ENCODE measurements around the gene TMEM256. TPM values are rescaled to one million over a fixed set of nuclear protein-coding genes. Genes with fewer than 3 reads are reported as not detected.
"Not testable (repeated sequence)": the region's sequence is repeated elsewhere in the genome, so short reads cannot be mapped to it uniquely, and the experiment has no call there.

The TMEM256 gene
- total and polyA plus RNA-seq, 5 experiments from 2014 or later, result 45.4 to 96.5 (median 62.6) TPM

GRCh38 chr17:7374353-7374752 lies 29.5 kb downstream of the TMEM256 start:
- Mint-ChIP-seq H3K27me3 (peaks cover 5 to 23% (median 7%) of the 10 kb centered on the region in 5 donors), H3K9me3 (peaks cover 0 to 5% (median 0%) of the 10 kb centered on the region in 9 donors), H3K27ac (no peak overlapping the region), H3K4me3 (no peak overlapping the region), H3K36me3 (peaks cover 0 to 5% (median 4%) of the 10 kb centered on the region in 3 donors), H3K4me1 (no peaks in the 10 kb centered on the region)
- ATAC-seq (no peak), DNase-seq (no peak)
- POLR2A ChIA-PET, result interaction anchor here (1.0 kb wide), 1 partner anchor 10 kb away, joined by 4 read pairs; no protein-coding TSS in a partner anchor

GRCh38 chr17:7370853-7371252 lies 33.0 kb downstream of the TMEM256 start:
- no peaks in the 10 kb centered on the region for H3K9me3 Mint-ChIP-seq
- POLR2A ChIA-PET, result interaction anchor here (0.6 kb wide), 1 partner anchor 82 kb away, joined by 3 read pairs; no protein-coding TSS in a partner anchor
- H3K4me3 Mint-ChIP-seq, result no peak overlapping the region
- H3K36me3 Mint-ChIP-seq, result no peaks in the 10 kb centered on the region
- no peak for ATAC-seq
- DNase-seq, result no peak
- H3K27ac Mint-ChIP-seq, result peak overlapping the region in 1 of 10 donors; percentile 38
- H3K4me1 Mint-ChIP-seq, result no peaks in the 10 kb centered on the region
- H3K27me3 Mint-ChIP-seq, result peaks cover 0 to 3% (median 0%) of the 10 kb centered on the region in 5 donors

- Mint-ChIP-seq H3K27me3 (peaks cover 0 to 3% (median 0%) of the 10 kb centered on the region in 5 donors), H3K9me3 (no peaks in the 10 kb centered on the region), H3K36me3 (no peaks in the 10 kb centered on the region), H3K4me3 (no peak overlapping the region), H3K4me1 (no peaks in the 10 kb centered on the region), H3K27ac (peak overlapping the region in 1 of 10 donors; percentile 25)
- no peak for DNase-seq
- POLR2A ChIA-PET, result interaction anchor here (1.1 kb wide), 1 partner anchor 15 kb away, joined by 3 read pairs; no protein-coding TSS in a partner anchor
- ATAC-seq, result no peak
These were observed 34.1 kb downstream of the TMEM256 start for GRCh38 chr17:7369825-7370224.

DNA sequence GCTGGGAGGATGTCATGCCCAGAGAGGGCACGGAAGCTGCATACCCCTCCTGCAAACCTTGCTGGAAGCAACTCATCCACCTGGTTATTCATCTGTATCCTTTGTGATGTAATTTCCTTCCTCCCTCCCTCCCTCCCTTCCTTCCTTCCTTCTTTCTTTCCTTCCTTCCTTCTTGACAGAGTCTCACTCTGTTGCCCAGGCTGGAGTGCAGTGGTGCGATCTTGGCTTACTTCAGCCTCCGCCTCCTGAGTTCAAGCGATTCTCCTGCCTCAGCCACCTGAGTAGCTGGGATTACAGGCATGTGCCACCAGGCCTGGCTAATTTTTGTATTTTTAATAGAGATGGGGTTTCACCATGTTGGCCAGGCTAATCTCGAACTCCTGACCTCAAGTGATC lies 35.3 kb downstream of the TMEM256 start:
- H3K9me3 Mint-ChIP-seq, H3K4me1 Mint-ChIP-seq, ATAC-seq, DNase-seq, H3K36me3 Mint-ChIP-seq, H3K4me3 Mint-ChIP-seq, H3K27me3 Mint-ChIP-seq: not testable (repeated sequence)
- H3K27ac Mint-ChIP-seq, result peak overlapping the region in 1 of 10 donors; percentile 51
- POLR2A ChIA-PET, result interaction anchor here (1.1 kb wide), 1 partner anchor 16 kb away, joined by 3 read pairs; no protein-coding TSS in a partner anchor

- Mint-ChIP-seq H3K4me1 (no peaks in the 10 kb centered on the region), H3K27me3 (no peaks in the 10 kb centered on the region), H3K9me3 (no peaks in the 10 kb centered on the region), H3K27ac (no peak overlapping the region), H3K4me3 (no peak overlapping the region), H3K36me3 (no peaks in the 10 kb centered on the region)
- ATAC-seq, result no peak
- POLR2A ChIA-PET, result no interaction called here
- no peak for DNase-seq
These were observed 35.8 kb downstream of the TMEM256 start for GRCh38 chr17:7367918-7368598.

DNA sequence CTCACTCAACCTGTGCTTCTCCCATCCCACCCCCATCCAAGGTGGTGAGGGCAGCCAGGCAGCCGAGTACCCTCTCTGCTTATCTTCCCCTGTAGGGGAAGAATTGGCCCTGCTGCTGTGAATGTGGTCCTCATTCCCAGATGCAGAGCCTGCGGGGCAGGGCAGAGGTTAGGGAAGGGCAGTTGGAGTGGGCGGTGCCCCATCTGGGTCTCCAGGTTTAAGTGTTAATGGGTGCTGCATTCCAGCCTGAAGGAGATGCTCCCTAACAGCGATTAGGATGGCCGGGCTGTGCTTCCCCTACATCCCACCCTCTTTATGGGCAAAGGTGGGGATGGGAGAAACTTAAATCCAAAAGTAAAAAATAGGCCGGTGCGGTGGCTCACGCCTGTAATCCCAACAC lies 36.8 kb downstream of the TMEM256 start:
- DNase-seq, result no peak
- H3K4me3 Mint-ChIP-seq, result no peak overlapping the region
- no peaks in the 10 kb centered on the region for H3K4me1 Mint-ChIP-seq
- H3K27me3 Mint-ChIP-seq, result peaks cover 0 to under 1% (median 0%) of the 10 kb centered on the region in 5 donors
- POLR2A ChIA-PET, result no interaction called here
- no peaks in the 10 kb centered on the region for H3K9me3 Mint-ChIP-seq
- no peak for ATAC-seq
- no peaks in the 10 kb centered on the region for H3K36me3 Mint-ChIP-seq
- H3K27ac Mint-ChIP-seq, result no peak overlapping the region

DNA sequence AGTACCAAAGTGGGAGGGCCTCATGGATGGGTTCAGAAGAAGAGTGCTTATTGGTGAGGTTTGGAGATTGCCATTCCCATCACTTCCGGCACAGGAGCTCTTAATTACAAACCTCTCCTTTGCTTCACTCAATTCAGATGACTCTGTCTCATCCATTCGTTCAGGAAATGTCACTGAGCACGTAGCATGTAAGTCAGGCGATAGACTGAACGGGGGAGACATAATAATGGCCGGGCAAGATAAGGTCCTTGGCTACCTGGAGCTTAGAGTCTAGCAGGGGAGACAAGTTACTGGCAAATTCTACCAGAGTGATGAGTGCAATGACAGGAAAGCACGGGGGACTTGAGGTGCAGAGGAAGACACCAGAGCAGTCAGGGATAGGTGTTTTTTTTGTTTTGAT lies 37.9 kb downstream of the TMEM256 start:
- H3K4me1 Mint-ChIP-seq, H3K27ac Mint-ChIP-seq, H3K36me3 Mint-ChIP-seq, ATAC-seq, DNase-seq, H3K27me3 Mint-ChIP-seq, H3K4me3 Mint-ChIP-seq, POLR2A ChIA-PET, H3K9me3 Mint-ChIP-seq: not testable (repeated sequence)

- H3K27me3 Mint-ChIP-seq, result peaks cover 0 to 7% (median 0%) of the 10 kb centered on the region in 5 donors
- H3K4me3 Mint-ChIP-seq, result no peak overlapping the region
- no peak for DNase-seq
- no peaks in the 10 kb centered on the region for H3K36me3 Mint-ChIP-seq
- POLR2A ChIA-PET, result no interaction called here
- no peaks in the 10 kb centered on the region for H3K9me3 Mint-ChIP-seq
- H3K27ac Mint-ChIP-seq, result no peak overlapping the region
- ATAC-seq, result no peak
- H3K4me1 Mint-ChIP-seq, result no peaks in the 10 kb centered on the region
These were observed 40.6 kb downstream of the TMEM256 start for GRCh38 chr17:7363311-7363710.

DNA sequence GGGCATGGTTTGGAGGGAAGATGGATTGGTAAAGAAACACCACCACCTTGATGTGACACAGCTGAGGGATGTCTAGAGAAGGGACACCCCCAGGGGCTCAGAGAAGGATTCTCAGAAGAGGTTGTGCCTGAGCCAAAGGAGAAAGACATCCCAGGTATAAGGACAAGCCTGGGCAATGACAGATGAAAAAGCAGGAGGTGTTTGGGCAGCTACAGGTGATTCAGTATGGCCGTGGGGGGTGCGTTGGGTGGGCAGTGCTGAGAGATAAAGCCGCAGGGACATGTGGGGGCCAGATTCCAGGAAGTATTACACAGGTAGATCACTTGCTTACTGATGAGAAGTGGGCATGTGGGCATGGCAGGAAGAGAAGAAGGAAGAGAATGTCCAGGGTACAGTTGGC lies 42.0 kb downstream of the TMEM256 start:
- peak overlapping the region in 1 of 10 donors; percentile 73 for H3K27ac Mint-ChIP-seq

DNA sequence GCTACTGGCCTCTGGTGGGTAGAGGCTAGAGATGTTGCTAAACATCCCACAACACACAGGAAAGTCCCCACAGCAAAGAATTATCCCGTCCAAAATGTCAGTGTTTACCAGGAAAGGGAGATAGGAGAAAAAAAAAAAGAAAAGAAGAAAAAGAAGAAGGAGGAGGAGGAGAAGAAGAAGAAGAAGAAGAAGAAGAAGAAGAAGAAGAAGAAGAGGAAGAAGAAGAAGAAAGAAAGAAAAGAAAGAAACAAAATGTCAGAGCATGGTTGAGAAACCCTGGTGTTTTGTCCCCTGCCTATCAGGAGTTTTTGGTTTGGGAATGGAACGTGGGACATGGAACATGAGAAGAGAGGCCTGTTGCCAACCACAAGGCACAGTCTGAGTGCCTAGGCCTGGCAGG lies 46.5 kb downstream of the TMEM256 start:
- peaks cover 0 to 4% (median 0%) of the 10 kb centered on the region in 3 donors for H3K36me3 Mint-ChIP-seq
- H3K9me3 Mint-ChIP-seq, result no peaks in the 10 kb centered on the region
- peaks cover 13 to 35% (median 30%) of the 10 kb centered on the region in 4 donors for H3K4me1 Mint-ChIP-seq
- POLR2A ChIA-PET, result interaction anchor here (0.7 kb wide), 1 partner anchor 113 kb away, joined by 4 read pairs; no protein-coding TSS in a partner anchor
- ATAC-seq (no peak), DNase-seq (no peak)
- peak overlapping the region in 1 of 10 donors; percentile 50 for H3K27ac Mint-ChIP-seq
- no peak overlapping the region for H3K4me3 Mint-ChIP-seq
- H3K27me3 Mint-ChIP-seq, result peaks cover 0 to 7% (median 0%) of the 10 kb centered on the region in 5 donors

More for the DNA sequence above, 42.0 kb downstream of the TMEM256 start:
- no peak for ATAC-seq
- no peaks in the 10 kb centered on the region for H3K9me3 Mint-ChIP-seq
- H3K4me3 Mint-ChIP-seq, result no peak overlapping the region
- POLR2A ChIA-PET, result interaction anchor here (0.7 to 1.6 kb wide), 5 partner anchors 22 to 118 kb away, joined by 3 to 8 read pairs (median 4); partner anchors contain the start of genes CHRNB1 and ZBTB4
- DNase-seq, result no peak
- peaks cover 0 to 2% (median 0%) of the 10 kb centered on the region in 4 donors for H3K4me1 Mint-ChIP-seq
- H3K36me3 Mint-ChIP-seq, result no peaks in the 10 kb centered on the region
- peaks cover 0 to 7% (median 0%) of the 10 kb centered on the region in 5 donors for H3K27me3 Mint-ChIP-seq

DNA sequence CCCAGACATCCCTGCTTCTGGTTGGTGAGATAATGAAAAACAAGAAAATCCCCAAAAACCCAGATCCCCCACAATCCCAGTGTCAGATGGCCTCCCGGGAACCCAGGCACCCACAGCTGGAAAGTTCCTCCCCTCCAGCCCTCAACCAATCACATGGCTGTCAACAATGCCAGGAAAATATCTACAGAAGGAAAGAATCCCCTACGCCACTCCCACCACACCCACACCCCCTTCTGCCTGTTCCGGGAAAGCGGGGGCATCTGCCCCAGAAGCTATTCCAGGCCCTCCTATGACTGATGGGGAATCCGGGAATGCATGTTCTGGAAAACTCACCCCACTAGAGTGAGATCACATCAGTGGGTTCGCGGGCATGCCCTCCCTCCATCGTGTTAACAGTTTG lies 47.1 kb downstream of the TMEM256 start:
- no peaks in the 10 kb centered on the region for H3K9me3 Mint-ChIP-seq
- DNase-seq (no peak), ATAC-seq (no peak)
- H3K27ac Mint-ChIP-seq, result peak overlapping the region in 1 of 10 donors; percentile 64
- POLR2A ChIA-PET, result interaction anchor here (0.6 to 5.1 kb wide), 9 partner anchors 20 to 128 kb away, joined by 3 to 65 read pairs (median 7); partner anchors contain the start of genes ACAP1, FGF11, PLSCR3 and POLR2A
- peaks cover 0 to 4% (median 0%) of the 10 kb centered on the region in 5 donors for H3K27me3 Mint-ChIP-seq
- peaks cover 0 to 4% (median 0%) of the 10 kb centered on the region in 3 donors for H3K36me3 Mint-ChIP-seq
- peaks cover 13 to 37% (median 32%) of the 10 kb centered on the region in 4 donors for H3K4me1 Mint-ChIP-seq
- H3K4me3 Mint-ChIP-seq, result no peak overlapping the region

DNA sequence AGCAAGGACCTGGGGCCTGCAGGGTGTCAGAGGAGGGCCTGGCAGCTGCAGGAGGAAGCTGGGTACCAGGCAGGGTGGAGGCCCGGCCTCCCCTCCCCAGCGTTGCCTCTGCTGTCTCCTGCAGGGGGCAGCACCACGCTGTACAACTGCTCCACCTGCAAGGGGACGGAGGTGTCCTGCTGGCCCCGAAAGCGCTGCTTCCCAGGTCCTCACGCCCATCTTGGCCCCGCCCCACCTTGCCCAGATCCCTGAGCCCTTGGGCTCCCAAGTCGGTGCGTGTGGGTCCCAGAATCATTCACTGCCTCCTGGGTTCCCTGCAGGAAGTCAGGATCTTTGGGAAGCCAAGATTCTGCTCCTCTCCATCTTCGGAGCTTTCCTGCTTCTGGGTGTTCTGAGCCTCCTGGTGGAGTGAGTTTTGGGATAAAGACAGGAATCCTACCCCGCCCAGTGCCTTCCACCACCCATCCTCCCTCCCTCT lies 47.8 kb downstream of the TMEM256 start:
- DNase-seq (peak; percentile 68 to 90 (median 82)), ATAC-seq (peak; percentile 57 to 76)
- peak overlapping the region in 5 of 10 donors; percentile 29 to 78 (median 64) for H3K27ac Mint-ChIP-seq
- POLR2A ChIA-PET, result interaction anchor here (0.6 to 5.1 kb wide), 17 partner anchors 19 to 233 kb away, joined by 3 to 65 read pairs (median 6); partner anchors contain the start of genes ACAP1, FGF11, GPS2 and PLSCR3
- no peaks in the 10 kb centered on the region for H3K9me3 Mint-ChIP-seq
- no peak overlapping the region for H3K4me3 Mint-ChIP-seq
- no peaks in the 10 kb centered on the region for H3K27me3 Mint-ChIP-seq
- peaks cover 0 to 7% (median 0%) of the 10 kb centered on the region in 3 donors for H3K36me3 Mint-ChIP-seq
- peaks cover 13 to 42% (median 34%) of the 10 kb centered on the region in 4 donors for H3K4me1 Mint-ChIP-seq

- ATAC-seq (no peak), DNase-seq (no peak)
- Mint-ChIP-seq H3K27ac (peak overlapping the region in 3 of 10 donors; percentile 29 to 65 (median 64)), H3K27me3 (no peaks in the 10 kb centered on the region), H3K4me3 (no peak overlapping the region), H3K9me3 (no peaks in the 10 kb centered on the region), H3K36me3 (peaks cover 0 to 7% (median 0%) of the 10 kb centered on the region in 3 donors), H3K4me1 (peaks cover 13 to 47% (median 37%) of the 10 kb centered on the region in 4 donors)
- POLR2A ChIA-PET, result interaction anchor here (0.6 to 5.1 kb wide), 16 partner anchors 19 to 234 kb away, joined by 3 to 65 read pairs (median 6); partner anchors contain the start of genes ACAP1, FGF11, GPS2 and PLSCR3
These were observed 48.3 kb downstream of the TMEM256 start for GRCh38 chr17:7355573-7355972.

All from naive thymus-derived CD8-positive, alpha-beta T cell (primary cell).